Vagina (tissue), 2 donors: ENCODE results near the gene KIF26A. TPM values are rescaled to one million over a fixed set of nuclear protein-coding genes. Genes with fewer than 3 reads are reported as not detected.

Experiments used
- DNase-seq, 2 donors: peaks; one replicate each; pipeline ENCODE4 v3.0.0-alpha.2; 2017; ENCODE audit errors: extremely low spot score in 2 of 2
- H3K27ac ChIP-seq: fragments of 200-600 bp; sonication (generic); one replicate; pipeline ENCODE4 v1.5.1; 2019
- H3K27me3 ChIP-seq: fragments of 200-600 bp; sonication (generic); one replicate; pipeline ENCODE4 v1.5.1; 2019
- H3K36me3 ChIP-seq, 2 donors: fragments of 200-600 bp; sonication (generic); one replicate each; pipeline ENCODE4 v1.5.1; 2017 to 2019
- H3K4me1 ChIP-seq: fragments of 200-600 bp; sonication (generic); one replicate; pipeline ENCODE4 v1.5.1; 2019
- H3K4me3 ChIP-seq, 2 donors: fragments of 200-600 bp; sonication (generic); 1 replicate in 1 of 2; 2 replicates in 1 of 2; pipeline ENCODE4 v1.5.1; 2016 to 2019
- H3K9me3 ChIP-seq: fragments of 200-600 bp; sonication (generic); one replicate; pipeline ENCODE4 v1.5.1; 2019
- POLR2A ChIP-seq, 2 donors: fragments of 450-650 bp; IDR thresholded peaks; one replicate each; pipeline ENCODE4 v1.6.1; 2017; ENCODE audit warnings: antibody characterized with exemption in 2 of 2, mild to moderate bottlenecking in 2 of 2, moderate library complexity in 2 of 2
- POLR2AphosphoS5 ChIP-seq, 2 donors: sonication (generic); formaldehyde crosslinking; IDR thresholded peaks; one replicate each; pipeline ENCODE4 v1.9.0; 2017; ENCODE audit warnings: antibody characterized with exemption in 2 of 2, mild to moderate bottlenecking in 2 of 2, low read depth in 1 of 2; ENCODE audit not compliant: insufficient read depth in 1 of 2
- intact Hi-C: fragments of 100-400 bp; cut with DNase I; formaldehyde crosslinking; loops from one replicate; pipeline ENCODE4 v1.15.1; 2023
- total RNA-seq: library from RNA; depleted of rRNA; stranded (reverse); fragments of >200 nt; gene quantifications from one replicate; pipeline ENCODE4 v1.2.3, GENCODE V29; 2016
- TF ChIP-seq, protein P1 (sequence below), 3 experiments: fragments of 450-650 bp in 2 of 3; fragments of 200-600 bp in 1 of 3; sonication (generic) in 1 of 3; IDR thresholded peaks; one replicate each; pipeline ENCODE4 v1.5.1; 2017 to 2019; ENCODE audit warnings: antibody characterized with exemption in 3 of 3, mild to moderate bottlenecking in 2 of 3, moderate library complexity in 2 of 3

KIF26A gene
- total RNA-seq, 1 donor from 2014 or later, result 2.7 TPM

DNA sequence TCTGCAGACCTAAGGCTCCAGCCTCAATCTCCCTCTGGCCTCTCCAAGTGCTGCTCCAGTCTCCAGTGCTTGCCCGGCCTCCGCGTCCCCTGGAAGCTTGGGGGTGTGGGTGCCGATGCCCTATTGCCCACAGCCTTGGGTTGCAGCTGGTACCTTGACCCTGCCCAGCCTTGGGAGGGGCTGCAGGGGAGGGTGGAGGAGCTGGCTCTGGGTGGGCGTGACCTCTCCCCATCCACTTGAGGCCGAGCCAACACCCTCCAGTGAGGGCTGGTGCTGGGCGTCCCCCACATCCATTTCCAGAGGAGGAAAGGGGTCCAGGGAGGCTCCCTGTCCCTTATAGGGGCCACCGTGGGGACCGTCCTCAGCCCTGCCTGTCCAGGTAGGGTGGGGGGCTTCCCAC, 24.1 kb downstream of the KIF26A start:
- Histone ChIP-seq H3K9me3 (no peaks in the 10 kb centered on the region), H3K27me3 (no peaks in the 10 kb centered on the region), H3K4me3 (no peak overlapping the region), H3K36me3 (no peaks in the 10 kb centered on the region), H3K4me1 (no peaks in the 10 kb centered on the region), H3K27ac (no peak overlapping the region)
- no peak for DNase-seq
- TF ChIP-seq POLR2A (IDR thresholded peaks at IDR 0.05) (no peak), POLR2AphosphoS5 (IDR thresholded peaks at IDR 0.05; ENCODE audit: insufficient read depth in 1 of 2, low read depth in 1 of 2) (no peak)
- TF ChIP-seq, protein P1, sequence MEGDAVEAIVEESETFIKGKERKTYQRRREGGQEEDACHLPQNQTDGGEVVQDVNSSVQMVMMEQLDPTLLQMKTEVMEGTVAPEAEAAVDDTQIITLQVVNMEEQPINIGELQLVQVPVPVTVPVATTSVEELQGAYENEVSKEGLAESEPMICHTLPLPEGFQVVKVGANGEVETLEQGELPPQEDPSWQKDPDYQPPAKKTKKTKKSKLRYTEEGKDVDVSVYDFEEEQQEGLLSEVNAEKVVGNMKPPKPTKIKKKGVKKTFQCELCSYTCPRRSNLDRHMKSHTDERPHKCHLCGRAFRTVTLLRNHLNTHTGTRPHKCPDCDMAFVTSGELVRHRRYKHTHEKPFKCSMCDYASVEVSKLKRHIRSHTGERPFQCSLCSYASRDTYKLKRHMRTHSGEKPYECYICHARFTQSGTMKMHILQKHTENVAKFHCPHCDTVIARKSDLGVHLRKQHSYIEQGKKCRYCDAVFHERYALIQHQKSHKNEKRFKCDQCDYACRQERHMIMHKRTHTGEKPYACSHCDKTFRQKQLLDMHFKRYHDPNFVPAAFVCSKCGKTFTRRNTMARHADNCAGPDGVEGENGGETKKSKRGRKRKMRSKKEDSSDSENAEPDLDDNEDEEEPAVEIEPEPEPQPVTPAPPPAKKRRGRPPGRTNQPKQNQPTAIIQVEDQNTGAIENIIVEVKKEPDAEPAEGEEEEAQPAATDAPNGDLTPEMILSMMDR (IDR thresholded peaks at IDR 0.05), result no peak
- intact Hi-C loops, result no loop called here

DNA sequence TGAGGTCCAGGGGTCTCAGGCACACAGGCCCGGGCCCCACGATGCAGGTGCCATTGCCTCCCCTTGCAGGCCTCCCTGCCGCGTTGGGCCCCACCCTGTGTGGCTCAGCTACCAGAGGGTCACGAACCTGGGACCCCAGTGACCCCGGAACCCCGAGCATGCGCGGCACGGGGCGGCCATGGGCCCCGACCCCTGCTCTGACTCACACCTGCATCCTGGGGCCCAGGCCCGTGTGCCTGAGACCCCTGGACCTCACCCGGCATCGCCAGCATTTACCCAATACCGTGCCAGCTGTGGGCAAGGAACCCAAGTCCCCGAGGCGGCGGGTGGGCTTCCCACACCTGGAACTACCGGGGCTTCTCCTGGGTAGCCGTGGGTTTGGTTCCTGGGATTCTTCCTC, 25.2 kb downstream of the KIF26A start:
- H3K4me3 ChIP-seq, result no peak overlapping the region
- TF ChIP-seq, protein P1 (IDR thresholded peaks at IDR 0.05), result no peak
- TF ChIP-seq POLR2A (IDR thresholded peaks at IDR 0.05), result no peak
- TF ChIP-seq POLR2AphosphoS5 (IDR thresholded peaks at IDR 0.05; ENCODE audit: insufficient read depth in 1 of 2, low read depth in 1 of 2), result no peak
- DNase-seq, result no peak
- no peak overlapping the region for H3K27ac ChIP-seq
- no peaks in the 10 kb centered on the region for H3K27me3 ChIP-seq
- H3K4me1 ChIP-seq, result no peaks in the 10 kb centered on the region
- no peaks in the 10 kb centered on the region for H3K36me3 ChIP-seq
- intact Hi-C loops, result no loop called here
- H3K9me3 ChIP-seq, result no peaks in the 10 kb centered on the region

DNA sequence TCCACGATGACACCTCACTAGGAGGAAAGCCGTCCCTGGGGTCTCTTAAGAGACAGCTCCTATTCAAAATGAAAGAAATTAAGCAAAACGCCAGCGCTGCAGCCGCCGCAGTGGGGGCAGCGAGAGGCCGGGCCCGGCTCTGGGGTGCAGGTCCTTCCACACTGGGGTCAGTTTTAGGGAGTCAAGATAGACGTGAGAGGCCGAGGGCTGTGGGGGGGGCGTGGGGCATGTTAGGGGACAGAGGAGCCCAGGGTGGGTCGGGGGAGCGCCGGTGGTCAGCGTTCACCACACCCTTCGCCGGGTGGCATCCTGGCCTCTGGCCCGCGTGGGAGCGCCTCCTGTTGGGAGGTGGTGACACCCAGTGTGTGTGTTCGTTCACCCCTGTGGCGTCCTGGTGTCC, 25.7 kb downstream of the KIF26A start:
- Histone ChIP-seq H3K4me1 (no peaks in the 10 kb centered on the region), H3K4me3 (no peak overlapping the region), H3K36me3 (no peaks in the 10 kb centered on the region), H3K27ac (no peak overlapping the region), H3K9me3 (no peaks in the 10 kb centered on the region), H3K27me3 (no peaks in the 10 kb centered on the region)
- no peak for TF ChIP-seq POLR2AphosphoS5 (IDR thresholded peaks at IDR 0.05; ENCODE audit: insufficient read depth in 1 of 2, low read depth in 1 of 2)
- intact Hi-C loops, result no loop called here
- DNase-seq, result no peak

DNA sequence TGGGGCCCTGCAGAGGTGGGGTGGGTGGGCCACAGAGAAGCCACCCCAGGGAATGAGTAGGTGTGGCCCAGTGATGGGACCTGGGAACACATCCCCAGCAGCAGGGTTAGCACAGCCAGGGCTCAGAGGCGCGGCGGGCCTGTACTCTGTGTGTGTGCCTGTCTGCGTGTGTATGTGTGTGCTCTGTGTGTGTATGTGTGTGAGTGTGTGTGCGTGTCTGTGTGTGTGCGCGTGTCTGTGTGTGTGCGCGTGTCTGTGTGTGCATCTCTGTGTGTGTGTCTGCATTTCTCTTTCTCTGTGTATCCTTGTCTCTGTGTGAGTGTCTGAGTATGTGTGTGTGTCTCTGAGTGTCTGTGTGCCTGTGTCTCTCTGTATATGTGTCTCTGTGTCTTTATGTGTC, 26.1 kb downstream of the KIF26A start:
- Histone ChIP-seq H3K9me3 (no peaks in the 10 kb centered on the region), H3K27ac (no peak overlapping the region), H3K27me3 (no peaks in the 10 kb centered on the region), H3K36me3 (no peaks in the 10 kb centered on the region), H3K4me1 (no peaks in the 10 kb centered on the region), H3K4me3 (no peak overlapping the region)
- no peak for DNase-seq
- intact Hi-C loops, result no loop called here
- TF ChIP-seq POLR2A (IDR thresholded peaks at IDR 0.05) (no peak), POLR2AphosphoS5 (IDR thresholded peaks at IDR 0.05; ENCODE audit: insufficient read depth in 1 of 2, low read depth in 1 of 2) (no peak)
- TF ChIP-seq, protein P1 (IDR thresholded peaks at IDR 0.05), result no peak

DNA sequence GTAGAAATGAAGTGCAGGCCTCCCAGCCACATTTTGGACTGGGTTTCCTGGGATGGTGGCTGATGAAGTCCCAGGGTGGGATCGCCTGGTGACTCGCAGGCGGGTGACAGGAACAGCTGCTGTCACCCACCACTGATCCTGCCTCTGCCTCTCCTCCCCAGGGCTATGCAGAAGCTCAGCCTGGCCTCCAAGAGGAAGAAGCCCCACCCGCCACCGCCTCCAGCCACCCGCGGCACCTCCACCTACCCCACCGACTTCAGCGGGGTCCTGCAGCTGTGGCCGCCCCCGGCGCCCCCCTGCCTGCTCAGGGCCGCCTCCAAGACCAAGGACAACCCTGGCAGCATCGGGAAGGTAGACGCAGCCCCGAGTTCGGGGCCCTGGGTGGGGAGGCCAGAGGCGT, 28.3 kb downstream of the KIF26A start:
- DNase-seq, result no peak
- intact Hi-C loops, result no loop called here
- H3K27ac ChIP-seq, result no peak overlapping the region
- H3K27me3 ChIP-seq, result no peaks in the 10 kb centered on the region
- H3K36me3 ChIP-seq, result no peaks in the 10 kb centered on the region
- no peaks in the 10 kb centered on the region for H3K9me3 ChIP-seq
- H3K4me1 ChIP-seq, result no peaks in the 10 kb centered on the region
- TF ChIP-seq, protein P1 (IDR thresholded peaks at IDR 0.05), result no peak
- TF ChIP-seq POLR2A (IDR thresholded peaks at IDR 0.05) (no peak), POLR2AphosphoS5 (IDR thresholded peaks at IDR 0.05; ENCODE audit: insufficient read depth in 1 of 2, low read depth in 1 of 2) (no peak)
- no peak overlapping the region for H3K4me3 ChIP-seq

DNA sequence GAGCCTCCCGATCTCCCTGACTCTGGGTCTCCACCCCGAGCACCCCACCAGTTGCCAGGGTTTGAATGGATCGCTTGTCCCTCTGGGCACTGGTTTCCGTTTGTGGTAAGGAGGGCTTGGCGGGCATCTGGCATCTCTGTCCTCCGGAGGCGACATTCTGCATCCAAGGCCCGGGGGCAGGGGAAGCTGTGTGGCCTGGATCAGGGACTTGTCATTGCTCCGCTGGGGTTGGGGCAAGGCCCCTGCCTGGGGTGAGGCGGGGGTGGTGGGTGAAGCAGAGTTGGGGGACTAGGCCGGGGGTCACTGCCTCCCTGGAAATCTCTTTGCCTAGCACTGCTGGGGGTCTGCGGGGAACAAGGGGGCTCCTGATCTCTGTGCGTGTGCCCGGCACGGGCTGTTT, 30.2 kb downstream of the KIF26A start:
- intact Hi-C loops, result no loop called here
- no peaks in the 10 kb centered on the region for H3K9me3 ChIP-seq
- no peaks in the 10 kb centered on the region for H3K27me3 ChIP-seq
- TF ChIP-seq POLR2AphosphoS5 (IDR thresholded peaks at IDR 0.05; ENCODE audit: insufficient read depth in 1 of 2, low read depth in 1 of 2) (no peak), POLR2A (IDR thresholded peaks at IDR 0.05) (no peak)
- TF ChIP-seq, protein P1 (IDR thresholded peaks at IDR 0.05), result no peak
- no peaks in the 10 kb centered on the region for H3K36me3 ChIP-seq
- no peak for DNase-seq
- no peak overlapping the region for H3K27ac ChIP-seq
- H3K4me3 ChIP-seq, result no peak overlapping the region
- no peaks in the 10 kb centered on the region for H3K4me1 ChIP-seq
